Measurements from ENCODE around the gene PNPLA8.

The PNPLA8 gene, protein sequence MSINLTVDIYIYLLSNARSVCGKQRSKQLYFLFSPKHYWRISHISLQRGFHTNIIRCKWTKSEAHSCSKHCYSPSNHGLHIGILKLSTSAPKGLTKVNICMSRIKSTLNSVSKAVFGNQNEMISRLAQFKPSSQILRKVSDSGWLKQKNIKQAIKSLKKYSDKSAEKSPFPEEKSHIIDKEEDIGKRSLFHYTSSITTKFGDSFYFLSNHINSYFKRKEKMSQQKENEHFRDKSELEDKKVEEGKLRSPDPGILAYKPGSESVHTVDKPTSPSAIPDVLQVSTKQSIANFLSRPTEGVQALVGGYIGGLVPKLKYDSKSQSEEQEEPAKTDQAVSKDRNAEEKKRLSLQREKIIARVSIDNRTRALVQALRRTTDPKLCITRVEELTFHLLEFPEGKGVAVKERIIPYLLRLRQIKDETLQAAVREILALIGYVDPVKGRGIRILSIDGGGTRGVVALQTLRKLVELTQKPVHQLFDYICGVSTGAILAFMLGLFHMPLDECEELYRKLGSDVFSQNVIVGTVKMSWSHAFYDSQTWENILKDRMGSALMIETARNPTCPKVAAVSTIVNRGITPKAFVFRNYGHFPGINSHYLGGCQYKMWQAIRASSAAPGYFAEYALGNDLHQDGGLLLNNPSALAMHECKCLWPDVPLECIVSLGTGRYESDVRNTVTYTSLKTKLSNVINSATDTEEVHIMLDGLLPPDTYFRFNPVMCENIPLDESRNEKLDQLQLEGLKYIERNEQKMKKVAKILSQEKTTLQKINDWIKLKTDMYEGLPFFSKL

DNA sequence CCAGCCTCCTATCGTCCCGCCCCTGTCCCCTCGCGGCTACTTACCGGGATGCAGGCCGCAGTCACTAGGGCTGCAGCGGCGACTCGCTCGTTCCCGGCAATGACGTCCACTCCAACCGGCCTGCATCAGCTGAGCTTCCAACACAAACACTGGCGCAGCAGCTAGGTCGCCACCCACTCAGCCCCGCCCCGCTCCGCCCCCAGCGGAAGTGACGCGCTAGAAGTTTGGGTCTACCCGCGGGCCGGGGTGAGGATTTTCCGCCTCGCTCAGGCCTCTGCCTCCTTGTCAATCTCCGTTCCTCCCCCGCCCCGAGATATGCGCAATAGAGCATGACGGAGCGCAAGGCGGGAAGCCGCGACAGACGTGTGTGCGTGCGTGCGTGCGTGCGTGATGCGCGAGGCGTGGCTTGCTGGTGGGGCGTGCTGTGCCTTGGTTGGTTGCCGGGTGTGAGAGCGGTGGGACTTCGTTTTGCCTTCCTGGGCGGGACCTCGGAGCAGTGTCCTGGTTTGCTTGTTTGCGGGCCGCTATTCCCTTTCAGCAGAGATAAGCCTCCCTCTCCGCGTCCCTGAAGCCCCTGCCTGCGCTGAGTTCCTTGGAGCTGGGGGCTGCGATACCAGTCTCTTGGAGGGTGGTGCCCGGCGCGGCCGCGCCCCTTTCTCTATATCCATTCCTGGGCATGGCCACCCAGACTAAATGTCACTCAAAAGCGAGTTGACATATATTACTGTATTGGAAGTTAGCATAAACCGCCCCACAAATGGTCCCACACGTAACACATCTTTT is at the start of gene PNPLA8:
TSS of gene PNPLA8 (minus strand) at position 151 of the 783 bp plus-strand sequence. CDS start 10,644 bp downstream, outside the sequence.
- Histone ChIP-seq H2AFZ (ENCODE audit: low read length) (peak within 1 kb of the TSS; percentile 78), H3K36me3 (ENCODE audit: insufficient read depth, low read length) (no peaks in the 10 kb centered on the region), H3K9me3 (ENCODE audit: insufficient read depth, low read depth, low read length) (no peaks in the 10 kb centered on the region), H4K20me1 (ENCODE audit: insufficient read depth, low read length, poor library complexity, severe bottlenecking) (peaks cover 37% of the 10 kb centered on the region), H3K9me2 (replicated peaks; ENCODE audit: low read depth, low read length) (no peaks in the 10 kb centered on the region), H3K9ac (ENCODE audit: low read depth, low read length, poor library complexity, severe bottlenecking) (peak within 1 kb of the TSS; percentile 78), H3F3A (ENCODE audit: low read depth) (no peaks in the 10 kb centered on the region), H3K4me2 (ENCODE audit: low read depth, low read length, poor library complexity, severe bottlenecking) (peak within 1 kb of the TSS; percentile 95), H3K79me2 (ENCODE audit: insufficient read depth, low read length) (peaks cover 44% of the 10 kb centered on the region), H3K27me3 (ENCODE audit: insufficient read depth, low read length, poor library complexity, severe bottlenecking) (no peaks in the 10 kb centered on the region), H3K4me1 (ENCODE audit: insufficient read depth, low read length, poor library complexity, severe bottlenecking) (peaks cover 42% of the 10 kb centered on the region), H3K4me3 (ENCODE audit: low read length, poor library complexity, severe bottlenecking) (peak within 1 kb of the TSS; percentile 94)
- TF ChIP-seq EZH2phosphoT487 (IDR thresholded peaks at IDR 0.05; ENCODE audit: borderline replicate concordance) = no peak
- TF ChIP-seq, protein P1, sequence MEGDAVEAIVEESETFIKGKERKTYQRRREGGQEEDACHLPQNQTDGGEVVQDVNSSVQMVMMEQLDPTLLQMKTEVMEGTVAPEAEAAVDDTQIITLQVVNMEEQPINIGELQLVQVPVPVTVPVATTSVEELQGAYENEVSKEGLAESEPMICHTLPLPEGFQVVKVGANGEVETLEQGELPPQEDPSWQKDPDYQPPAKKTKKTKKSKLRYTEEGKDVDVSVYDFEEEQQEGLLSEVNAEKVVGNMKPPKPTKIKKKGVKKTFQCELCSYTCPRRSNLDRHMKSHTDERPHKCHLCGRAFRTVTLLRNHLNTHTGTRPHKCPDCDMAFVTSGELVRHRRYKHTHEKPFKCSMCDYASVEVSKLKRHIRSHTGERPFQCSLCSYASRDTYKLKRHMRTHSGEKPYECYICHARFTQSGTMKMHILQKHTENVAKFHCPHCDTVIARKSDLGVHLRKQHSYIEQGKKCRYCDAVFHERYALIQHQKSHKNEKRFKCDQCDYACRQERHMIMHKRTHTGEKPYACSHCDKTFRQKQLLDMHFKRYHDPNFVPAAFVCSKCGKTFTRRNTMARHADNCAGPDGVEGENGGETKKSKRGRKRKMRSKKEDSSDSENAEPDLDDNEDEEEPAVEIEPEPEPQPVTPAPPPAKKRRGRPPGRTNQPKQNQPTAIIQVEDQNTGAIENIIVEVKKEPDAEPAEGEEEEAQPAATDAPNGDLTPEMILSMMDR (conservative IDR thresholded peaks at IDR 0.05; ENCODE audit: low read length) = no peak

DNA sequence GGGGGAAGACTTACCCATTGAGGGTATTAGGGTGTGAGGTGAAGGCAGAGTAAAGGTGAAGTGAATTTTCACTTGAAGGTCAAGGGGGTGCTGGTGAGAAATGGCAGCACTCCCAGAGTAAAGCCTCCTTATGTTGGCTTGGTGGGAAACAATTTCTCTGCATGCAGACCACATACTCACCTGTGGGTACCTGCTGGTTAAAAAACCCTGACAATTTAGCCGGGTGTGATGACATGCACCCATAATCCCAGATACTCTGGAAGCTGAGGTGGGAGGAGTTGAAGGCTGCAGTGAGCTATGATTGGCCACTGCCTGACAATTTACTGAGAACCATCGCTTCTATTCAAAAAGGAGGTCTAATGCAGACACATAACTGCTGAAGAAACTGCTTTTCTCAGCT is 49.2 kb upstream of the PNPLA8 start:
- Histone ChIP-seq H3K4me1 (ENCODE audit: insufficient read depth, low read length, poor library complexity, severe bottlenecking) (peaks cover 46% of the 10 kb centered on the region), H3K27me3 (ENCODE audit: insufficient read depth, low read length, poor library complexity, severe bottlenecking) (no peaks in the 10 kb centered on the region), H3K9me2 (replicated peaks; ENCODE audit: low read depth, low read length) (no peaks in the 10 kb centered on the region), H3F3A (ENCODE audit: low read depth) (no peaks in the 10 kb centered on the region), H2AFZ (ENCODE audit: low read length) (no peak overlapping the region), H4K20me1 (ENCODE audit: insufficient read depth, low read length, poor library complexity, severe bottlenecking) (peaks cover 48% of the 10 kb centered on the region), H3K4me3 (ENCODE audit: low read length, poor library complexity, severe bottlenecking) (no peak overlapping the region), H3K4me2 (ENCODE audit: low read depth, low read length, poor library complexity, severe bottlenecking) (no peak overlapping the region), H3K36me3 (ENCODE audit: insufficient read depth, low read length) (peaks cover 8% of the 10 kb centered on the region; the same call in 1 of the 2 replicates), H3K79me2 (ENCODE audit: insufficient read depth, low read length) (peaks cover 58% of the 10 kb centered on the region), H3K9me3 (ENCODE audit: insufficient read depth, low read depth, low read length) (peaks cover 5% of the 10 kb centered on the region; the same call in 1 of the 2 replicates), H3K9ac (ENCODE audit: low read depth, low read length, poor library complexity, severe bottlenecking) (no peak overlapping the region)
- TF ChIP-seq EZH2phosphoT487 (IDR thresholded peaks at IDR 0.05; ENCODE audit: borderline replicate concordance) = no peak
- TF ChIP-seq, protein P1 (conservative IDR thresholded peaks at IDR 0.05; ENCODE audit: low read length) = no peak

DNA sequence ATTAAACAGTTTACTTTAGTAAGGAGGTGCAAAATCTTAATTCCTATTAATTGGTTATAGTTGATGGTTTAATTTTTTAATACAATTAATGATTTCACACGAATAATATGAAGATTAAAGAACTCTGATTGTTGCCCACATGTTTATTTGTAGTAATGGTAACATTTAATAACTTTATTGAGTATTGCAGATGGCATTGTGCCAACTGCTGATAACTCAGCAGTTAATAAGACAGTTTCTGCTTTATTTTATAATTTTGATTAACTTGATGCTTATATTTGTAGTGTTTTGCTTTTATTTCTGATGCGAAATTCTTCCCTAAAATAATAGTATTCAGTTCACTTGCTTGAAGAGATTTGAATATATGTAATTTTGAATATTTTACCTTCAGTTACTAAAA is 46.5 kb upstream of the PNPLA8 start:
- H4K20me1 ChIP-seq (ENCODE audit: insufficient read depth, low read length, poor library complexity, severe bottlenecking) = peaks cover 54% of the 10 kb centered on the region
- H3K27me3 ChIP-seq (ENCODE audit: insufficient read depth, low read length, poor library complexity, severe bottlenecking) = no peaks in the 10 kb centered on the region
- H3K9me3 ChIP-seq (ENCODE audit: insufficient read depth, low read depth, low read length) = no peaks in the 10 kb centered on the region
- H3K4me3 ChIP-seq (ENCODE audit: low read length, poor library complexity, severe bottlenecking) = peak overlapping the region; percentile 91
- H2AFZ ChIP-seq (ENCODE audit: low read length) = no peak overlapping the region
- peaks cover 5% of the 10 kb centered on the region; the same call in 1 of the 2 replicates for H3K36me3 ChIP-seq (ENCODE audit: insufficient read depth, low read length)
- H3K9ac ChIP-seq (ENCODE audit: low read depth, low read length, poor library complexity, severe bottlenecking) = peak overlapping the region; percentile 86
- H3K4me2 ChIP-seq (ENCODE audit: low read depth, low read length, poor library complexity, severe bottlenecking) = peak overlapping the region; percentile 78
- H3K4me1 ChIP-seq (ENCODE audit: insufficient read depth, low read length, poor library complexity, severe bottlenecking) = peaks cover 61% of the 10 kb centered on the region
- H3K9me2 ChIP-seq (replicated peaks; ENCODE audit: low read depth, low read length) = no peaks in the 10 kb centered on the region
- no peaks in the 10 kb centered on the region for H3F3A ChIP-seq (ENCODE audit: low read depth)
- TF ChIP-seq EZH2phosphoT487 (IDR thresholded peaks at IDR 0.05; ENCODE audit: borderline replicate concordance) = no peak
- TF ChIP-seq, protein P1 (conservative IDR thresholded peaks at IDR 0.05; ENCODE audit: low read length) = no peak
- H3K79me2 ChIP-seq (ENCODE audit: insufficient read depth, low read length) = peaks cover 78% of the 10 kb centered on the region

Data from Loucy (cell line).